NCI-H187 treated with DMSO at 0.1 percent for 48 hours (cell line): ENCODE measurements around the gene ACTG2.
"Not testable (repeated sequence)": the region's sequence is repeated elsewhere in the genome, so short reads cannot be mapped to it uniquely, and the experiment has no call there.

Experiments used
- DNase-seq: peaks from one replicate; lab custom pipeline; 2025; lab: John Stamatoyannopoulos, UW

ACTG2 gene

GRCh38 chr2:73892631-73893329, at the start of gene ACTG2:
ACTG2 (plus strand) TSS chr2:73893008; CDS start chr2:73901312, 8,304 bp downstream.
- DNase-seq, result no peak

GRCh38 chr2:73844087-73844486, 48.7 kb upstream of the ACTG2 start:
- DNase-seq, result no peak

- no peak for DNase-seq
These were observed 42.8 kb upstream of the ACTG2 start for GRCh38 chr2:73850009-73850408.

- no peak for DNase-seq
These were observed 41.5 kb upstream of the ACTG2 start for GRCh38 chr2:73851274-73851673.

GRCh38 chr2:73852020-73852419, 40.8 kb upstream of the ACTG2 start:
- DNase-seq, result no peak

- no peak for DNase-seq
These were observed 37.3 kb upstream of the ACTG2 start for GRCh38 chr2:73855526-73855925.

- no peak for DNase-seq
These were observed 36.6 kb upstream of the ACTG2 start for GRCh38 chr2:73856214-73856613.

GRCh38 chr2:73859721-73860586, 32.9 kb upstream of the ACTG2 start:
- no peak for DNase-seq

GRCh38 chr2:73862987-73863386, 29.8 kb upstream of the ACTG2 start:
- no peak for DNase-seq

- DNase-seq, result no peak
These were observed 24.4 kb upstream of the ACTG2 start for GRCh38 chr2:73868204-73868978.

GRCh38 chr2:73870084-73870483, 22.7 kb upstream of the ACTG2 start:
- no peak for DNase-seq

GRCh38 chr2:73877071-73877802, 15.6 kb upstream of the ACTG2 start:
- DNase-seq, result peak; percentile 2

- not testable (repeated sequence) for DNase-seq
These were observed 14.8 kb upstream of the ACTG2 start for GRCh38 chr2:73877984-73878383.

- no peak for DNase-seq
These were observed 7.4 kb upstream of the ACTG2 start for GRCh38 chr2:73885406-73885805.

- no peak for DNase-seq
These were observed 6.5 kb upstream of the ACTG2 start for GRCh38 chr2:73886357-73886756.

- DNase-seq, result not testable (repeated sequence)
These were observed 5.0 kb upstream of the ACTG2 start for GRCh38 chr2:73887596-73888353.

- no peak for DNase-seq
These were observed 4.4 kb upstream of the ACTG2 start for GRCh38 chr2:73888388-73888787.

GRCh38 chr2:73889206-73889605, 3.6 kb upstream of the ACTG2 start:
- DNase-seq, result no peak

GRCh38 chr2:73890301-73891092, 2.3 kb upstream of the ACTG2 start:
- no peak for DNase-seq

GRCh38 chr2:73891276-73891901, 1.4 kb upstream of the ACTG2 start:
- DNase-seq, result no peak
